Kidney (tissue), 14 donors: Measurements from ENCODE around the gene GPC4. TPM values are rescaled to one million over a fixed set of nuclear protein-coding genes. Genes with fewer than 3 reads are reported as not detected.

ENCODE experiments used
- DNase-seq, 5 donors: peaks; one replicate each; pipeline ENCODE4 v3.0.0-alpha.2; 2013 to 2020
- FAIRE-seq: peaks from 2 replicates; lab custom pipeline; 2012; peaks lifted over from hg19 to GRCh38; lab: Jason Lieb, UNC
- H3K27ac ChIP-seq, 2 donors: one replicate each; pipeline ENCODE4 v1.7.0; 2013; ENCODE audit warnings: low read depth in 2 of 2, low read length in 2 of 2, inconsistent platforms in 1 of 2
- H3K27me3 ChIP-seq: one replicate; pipeline ENCODE4 v1.7.1; 2013; ENCODE audit warnings: low read length, inconsistent platforms; ENCODE audit not compliant: control insufficient read depth, insufficient read depth
- H3K36me3 ChIP-seq, 3 donors: one replicate each; pipeline versions ENCODE4 v1.7.0 to v1.7.1; 2013; ENCODE audit warnings: low read length in 3 of 3, control low read depth in 1 of 3, inconsistent platforms in 1 of 3; ENCODE audit not compliant: insufficient read depth in 3 of 3, control insufficient read depth in 2 of 3
- H3K4me1 ChIP-seq, 3 donors: one replicate each; pipeline versions ENCODE4 v1.7.0 to v1.7.1; 2013; ENCODE audit warnings: low read length in 3 of 3, inconsistent platforms in 1 of 3, low read depth in 1 of 3; ENCODE audit not compliant: control insufficient read depth in 2 of 3, insufficient read depth in 2 of 3
- H3K4me3 ChIP-seq, 3 donors: one replicate each; pipeline versions ENCODE4 v1.7.0 to v1.8.1; 2013; ENCODE audit warnings: low read length in 3 of 3, control low read depth in 1 of 3, inconsistent platforms in 1 of 3
- H3K9ac ChIP-seq, 3 donors: one replicate each; pipeline versions ENCODE4 v1.7.0 to v1.7.1; 2013; ENCODE audit warnings: low read length in 3 of 3, control low read depth in 1 of 3, inconsistent platforms in 1 of 3
- H3K9me3 ChIP-seq, 3 donors: one replicate each; pipeline versions ENCODE4 v1.7.0 to v1.7.1; 2013; ENCODE audit warnings: low read length in 3 of 3, control low read depth in 1 of 3, inconsistent platforms in 1 of 3; ENCODE audit not compliant: control insufficient read depth in 2 of 3, insufficient read depth in 1 of 3
- CTCF ChIP-seq: IDR thresholded peaks from 3 replicates; pipeline ENCODE4 v1.5.1; 2012; ENCODE audit warnings: mild to moderate bottlenecking, moderate library complexity, borderline replicate concordance; ENCODE audit not compliant: insufficient read depth; ENCODE audit errors: extremely low read depth
- intact Hi-C: fragments of 100-400 bp; cut with DNase I; formaldehyde crosslinking; loops from one replicate; pipeline ENCODE4 v1.11.1; 2022
- polyA plus RNA-seq: library from polyadenylated mRNA; stranded (reverse); fragments of 350-450 nt; fragmentation: Illumina TruSeq; extraction: RNeasy Lipid Tissue Mini Kit (QIAGEN cat#74804); gene quantifications from one replicate; pipeline ENCODE4 v1.2.3, GENCODE V29; 2014; ENCODE audit warnings: low read depth, low replicate concordance; ENCODE audit not compliant: insufficient read depth
- total RNA-seq: library from RNA; stranded (reverse); fragmentation: NEBNext Ultra II Directional; extraction: Animal tissue kit (Norgen Biotek cat#: 25700); gene quantifications from one replicate; pipeline ENCODE4 v1.2.1, GENCODE V29; 2021
- donor health status: control.
- donor health status: control.
- donor health status: control.
- donor health status: control.
- donor health status: control.
- donor health status: DM: yes; HTN: yes; CAD: no.
- donor health status: Normal renal cell carcinoma (clear cell type).

The GPC4 gene
- total and polyA plus RNA-seq, 2 donors from 2014 or later = 19.5 to 70.3 TPM

DNA sequence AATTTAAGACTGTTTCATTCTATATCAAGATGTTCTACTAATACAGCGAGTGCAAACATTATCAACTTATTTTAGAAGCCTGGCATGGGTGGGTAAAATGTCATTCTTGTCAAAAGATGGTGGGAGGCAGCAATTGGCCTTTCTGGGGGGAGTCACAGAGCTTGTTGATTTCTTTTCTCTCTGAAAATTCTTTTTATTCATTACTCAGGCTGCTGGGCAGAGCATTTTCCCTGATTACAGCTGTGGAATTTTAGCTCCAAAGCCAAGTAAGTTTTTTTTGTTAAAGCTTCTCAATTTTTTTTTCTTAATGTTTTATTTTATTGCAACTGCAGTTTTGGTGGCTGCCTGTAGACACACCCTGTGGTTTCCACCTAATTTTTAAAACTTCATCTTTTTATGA, 50.4 kb downstream of the GPC4 start:
- no peaks in the 10 kb centered on the region for H3K36me3 ChIP-seq
- no peak overlapping the region for H3K4me3 ChIP-seq
- intact Hi-C loops = no loop called here
- no peak overlapping the region for H3K9ac ChIP-seq
- DNase-seq (no peak), FAIRE-seq (no peak)
- H3K27ac ChIP-seq = no peak overlapping the region
- no peak for TF ChIP-seq CTCF
- H3K27me3 ChIP-seq = peaks cover 5% of the 10 kb centered on the region
- H3K9me3 ChIP-seq = no peaks in the 10 kb centered on the region
- H3K4me1 ChIP-seq = peaks cover 0 to 2% (median 0%) of the 10 kb centered on the region in 3 donors

GRCh38 chrX:133364196-133364595, 51.1 kb downstream of the GPC4 start:
- H3K27me3 ChIP-seq = peaks cover 5% of the 10 kb centered on the region
- TF ChIP-seq CTCF = no peak
- H3K4me3 ChIP-seq = no peak overlapping the region
- no peak overlapping the region for H3K27ac ChIP-seq
- H3K9ac ChIP-seq = no peak overlapping the region
- DNase-seq (peak in 1 of 5 donors; percentile 47), FAIRE-seq (peak; percentile 78)
- no peaks in the 10 kb centered on the region for H3K36me3 ChIP-seq
- no peaks in the 10 kb centered on the region for H3K9me3 ChIP-seq
- H3K4me1 ChIP-seq = peaks cover 0 to 2% (median 0%) of the 10 kb centered on the region in 3 donors
- intact Hi-C loops = no loop called here

DNA sequence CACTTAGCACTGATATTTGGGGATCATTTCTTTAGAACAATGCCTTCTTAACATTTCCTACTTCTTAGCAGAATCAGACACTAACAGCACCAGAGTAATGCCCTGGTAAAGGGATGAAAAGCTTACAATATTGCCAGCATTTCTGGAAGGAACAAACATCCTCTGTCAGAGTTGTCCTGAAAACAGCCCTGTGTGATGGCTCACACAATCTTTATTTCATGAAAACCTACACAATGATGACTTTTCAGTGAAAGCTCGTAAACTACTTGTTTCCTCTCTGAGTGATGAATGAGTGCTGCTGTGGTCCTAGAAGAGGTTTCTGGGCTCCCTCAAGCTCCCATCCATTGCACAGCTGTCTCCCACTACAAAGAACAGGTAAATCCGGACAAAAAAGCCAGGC, 52.8 kb downstream of the GPC4 start:
- peaks cover 0 to 2% (median 0%) of the 10 kb centered on the region in 3 donors for H3K4me1 ChIP-seq
- no peak overlapping the region for H3K4me3 ChIP-seq
- FAIRE-seq = no peak

More for the DNA sequence above, 52.8 kb downstream of the GPC4 start:
- no peak for DNase-seq
- no peaks in the 10 kb centered on the region for H3K36me3 ChIP-seq
- H3K9ac ChIP-seq = no peak overlapping the region
- intact Hi-C loops = no loop called here
- H3K9me3 ChIP-seq = no peaks in the 10 kb centered on the region
- H3K27ac ChIP-seq = no peak overlapping the region
- peaks cover 5% of the 10 kb centered on the region for H3K27me3 ChIP-seq
- no peak for TF ChIP-seq CTCF
